IPS DF 4.7 (cell line): ENCODE results near the gene MPL.

Experiments used
- DNase-seq: peaks from one replicate; pipeline ENCODE4 v3.0.0-alpha.2; 2013; ENCODE audit warnings: low spot score; ENCODE audit errors: extremely low read depth

Gene MPL

DNA sequence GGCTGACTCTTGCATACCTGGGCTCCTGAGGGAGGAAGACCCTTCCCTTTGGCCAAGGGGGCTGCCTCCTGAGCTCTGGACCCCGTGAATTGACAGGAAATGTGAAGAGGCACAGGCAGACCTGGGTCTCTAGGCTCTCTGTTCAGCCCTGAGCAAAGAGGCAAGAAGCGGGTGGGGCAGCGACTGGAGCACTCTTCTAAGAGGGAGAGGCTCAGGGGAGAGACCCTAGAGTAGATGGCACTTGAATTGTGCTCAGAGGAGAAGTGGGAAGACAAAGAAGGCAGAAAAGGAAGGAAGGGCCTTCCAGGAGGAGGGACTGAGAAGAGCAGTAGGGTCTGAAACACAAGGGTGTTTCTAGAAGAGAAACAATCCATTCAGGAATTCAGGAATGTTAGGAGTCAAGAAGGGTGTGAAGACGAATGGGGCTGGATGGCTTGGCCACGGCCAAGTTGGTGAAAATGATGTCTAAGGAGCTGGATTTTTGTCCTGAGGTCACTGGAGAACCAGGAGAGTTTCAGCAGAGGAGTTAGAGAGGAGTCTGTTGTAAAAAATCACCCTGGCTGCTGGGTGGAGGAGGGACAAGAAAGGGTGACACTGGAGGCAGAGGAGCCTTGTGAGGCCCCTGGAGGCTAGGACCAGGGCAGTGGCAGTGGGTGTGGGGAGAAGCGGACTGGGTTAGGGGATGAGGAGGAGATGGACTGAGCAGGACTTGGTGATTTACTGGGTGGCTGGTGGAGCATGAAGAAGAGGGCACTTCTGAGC, 31.5 kb upstream of the MPL start:
- no peak for DNase-seq

DNA sequence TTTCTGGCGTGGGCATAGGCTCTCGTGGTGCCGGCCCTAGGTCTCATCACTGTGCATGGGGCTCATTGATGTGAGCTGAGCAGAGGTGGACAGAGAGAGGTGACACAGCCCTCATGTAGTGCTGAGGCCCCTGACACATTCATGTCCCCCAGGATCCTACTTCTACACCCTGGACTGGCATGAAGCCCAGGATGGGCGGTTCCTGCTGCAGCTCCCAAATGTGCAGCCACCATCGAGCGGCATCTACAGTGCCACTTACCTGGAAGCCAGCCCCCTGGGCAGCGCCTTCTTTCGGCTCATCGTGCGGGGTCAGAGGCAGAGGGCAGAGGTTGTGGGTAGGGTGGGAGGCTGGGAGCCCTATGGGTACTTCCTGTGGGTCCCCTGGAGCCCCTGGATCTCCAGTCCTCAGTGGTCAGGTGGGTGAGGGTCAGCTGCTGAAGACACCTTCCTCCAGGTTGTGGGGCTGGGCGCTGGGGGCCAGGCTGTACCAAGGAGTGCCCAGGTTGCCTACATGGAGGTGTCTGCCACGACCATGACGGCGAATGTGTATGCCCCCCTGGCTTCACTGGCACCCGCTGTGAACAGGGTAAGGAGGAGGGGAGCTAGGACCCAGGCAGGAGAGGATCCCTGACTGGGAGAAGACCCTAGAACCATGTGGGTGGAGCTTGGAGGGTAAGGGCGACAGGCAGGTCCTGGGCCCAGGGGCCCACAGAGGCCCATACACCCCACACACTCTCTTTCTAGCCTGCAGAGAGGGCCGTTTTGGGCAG, 30.7 kb upstream of the MPL start:
- DNase-seq, result no peak

- DNase-seq, result no peak
Measured at GRCh38 chr1:43307458-43308158, 30.0 kb upstream of the MPL start.

DNA sequence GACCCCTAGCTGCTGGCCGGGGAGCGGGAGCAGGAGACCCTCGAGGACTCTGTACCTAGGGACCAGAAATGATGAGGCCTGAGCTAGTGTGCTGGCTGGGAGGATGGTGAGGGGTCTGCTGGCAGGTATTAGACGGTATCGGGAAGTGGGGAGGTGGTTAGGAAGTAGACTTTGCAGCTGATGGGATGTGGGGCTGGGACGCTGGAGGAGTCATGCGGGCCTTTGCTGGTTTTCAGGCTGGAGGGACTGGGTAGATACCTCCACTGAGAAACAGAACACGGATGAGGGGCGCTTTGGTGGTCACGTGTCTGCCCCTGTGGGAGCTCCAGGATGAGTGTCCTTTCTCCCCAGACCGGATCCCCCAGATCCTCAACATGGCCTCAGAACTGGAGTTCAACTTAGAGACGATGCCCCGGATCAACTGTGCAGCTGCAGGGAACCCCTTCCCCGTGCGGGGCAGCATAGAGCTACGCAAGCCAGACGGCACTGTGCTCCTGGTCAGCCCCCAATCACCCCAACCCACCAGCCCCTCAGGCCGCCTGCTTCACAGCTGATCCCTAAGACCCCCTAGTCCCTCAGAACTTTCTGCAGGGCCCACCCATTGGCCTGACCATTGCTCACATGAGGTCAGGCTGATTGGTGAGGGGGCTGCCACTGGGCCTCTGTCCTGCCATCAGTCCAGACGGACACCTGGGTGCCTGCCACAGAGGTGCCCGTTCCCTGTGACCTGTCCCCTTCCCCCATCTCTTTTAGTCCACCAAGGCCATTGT, 28.8 kb upstream of the MPL start:
- DNase-seq, result no peak

DNA sequence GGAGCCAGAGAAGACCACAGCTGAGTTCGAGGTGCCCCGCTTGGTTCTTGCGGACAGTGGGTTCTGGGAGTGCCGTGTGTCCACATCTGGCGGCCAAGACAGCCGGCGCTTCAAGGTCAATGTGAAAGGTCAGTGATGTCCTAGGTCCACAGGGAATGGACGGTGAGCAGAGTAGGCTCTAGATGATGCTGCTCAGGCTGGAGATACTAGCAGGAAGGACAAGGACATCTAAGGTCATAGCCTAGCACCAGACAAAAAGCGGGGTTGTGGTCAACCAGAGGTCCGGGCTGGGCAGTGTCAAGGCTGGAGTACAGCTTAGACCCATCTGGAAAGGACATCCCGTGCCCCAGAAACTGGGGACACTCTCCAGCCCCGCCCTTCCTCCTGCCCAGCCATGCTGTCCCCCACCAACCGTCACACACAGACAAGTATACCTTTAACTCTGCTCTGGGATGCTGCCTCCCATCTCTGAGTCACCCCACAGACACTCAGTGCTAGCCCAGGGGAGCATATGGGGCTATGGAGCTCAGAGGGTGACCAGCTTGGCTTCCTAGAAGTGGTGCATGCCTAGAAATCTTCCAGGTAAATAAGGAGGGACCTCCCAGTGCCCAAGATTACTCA, 28.1 kb upstream of the MPL start:
- DNase-seq, result no peak

- DNase-seq, result no peak
Measured at GRCh38 chr1:43311521-43311920, 26.1 kb upstream of the MPL start.

GRCh38 chr1:43312212-43312623, 25.4 kb upstream of the MPL start:
- DNase-seq, result no peak

DNA sequence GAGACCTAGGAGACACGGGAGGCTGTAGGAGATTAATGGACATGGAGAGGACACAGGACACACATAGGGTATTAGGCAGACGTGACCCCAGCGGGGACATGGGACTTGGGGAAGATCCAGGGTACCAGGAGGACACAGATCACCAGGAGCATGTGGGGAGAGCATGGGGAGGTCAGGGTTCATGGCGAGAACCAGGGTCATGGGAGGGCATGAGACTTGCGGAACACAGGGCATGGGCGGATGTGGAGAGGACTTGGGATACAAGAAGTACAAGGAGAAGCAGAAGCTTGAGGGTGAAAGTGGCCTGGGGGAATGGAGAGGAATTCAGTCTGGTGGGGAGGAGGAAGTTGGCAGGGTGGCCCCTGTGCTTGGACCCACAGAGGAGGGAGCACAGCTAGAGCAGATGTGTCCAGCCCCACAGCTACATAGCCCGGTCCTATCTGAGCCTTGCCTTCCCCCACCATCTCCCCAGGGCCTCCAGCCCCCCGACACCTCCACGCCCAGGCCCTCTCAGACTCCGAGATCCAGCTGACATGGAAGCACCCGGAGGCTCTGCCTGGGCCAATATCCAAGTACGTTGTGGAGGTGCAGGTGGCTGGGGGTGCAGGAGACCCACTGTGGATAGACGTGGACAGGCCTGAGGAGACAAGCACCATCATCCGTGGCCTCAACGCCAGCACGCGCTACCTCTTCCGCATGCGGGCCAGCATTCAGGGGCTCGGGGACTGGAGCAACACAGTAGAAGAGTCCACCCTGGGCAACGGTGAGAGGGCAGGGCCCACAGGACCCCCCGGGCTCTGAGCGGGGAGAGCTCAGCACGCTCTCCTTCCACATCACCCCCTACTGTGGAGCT, 24.7 kb upstream of the MPL start:
- DNase-seq, result no peak

DNA sequence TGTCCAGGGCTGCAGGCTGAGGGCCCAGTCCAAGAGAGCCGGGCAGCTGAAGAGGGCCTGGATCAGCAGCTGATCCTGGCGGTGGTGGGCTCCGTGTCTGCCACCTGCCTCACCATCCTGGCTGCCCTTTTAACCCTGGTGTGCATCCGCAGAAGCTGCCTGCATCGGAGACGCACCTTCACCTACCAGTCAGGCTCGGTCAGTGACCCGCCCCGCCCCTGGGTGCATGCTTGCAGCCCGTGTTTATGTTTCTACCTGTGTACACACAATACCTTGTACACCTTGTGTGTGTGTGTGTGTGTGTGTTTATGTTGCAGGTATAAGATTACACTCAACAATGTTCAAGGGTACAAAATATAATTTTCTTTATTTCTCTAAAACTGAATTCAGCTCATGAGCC, 23.8 kb upstream of the MPL start:
- no peak for DNase-seq

DNA sequence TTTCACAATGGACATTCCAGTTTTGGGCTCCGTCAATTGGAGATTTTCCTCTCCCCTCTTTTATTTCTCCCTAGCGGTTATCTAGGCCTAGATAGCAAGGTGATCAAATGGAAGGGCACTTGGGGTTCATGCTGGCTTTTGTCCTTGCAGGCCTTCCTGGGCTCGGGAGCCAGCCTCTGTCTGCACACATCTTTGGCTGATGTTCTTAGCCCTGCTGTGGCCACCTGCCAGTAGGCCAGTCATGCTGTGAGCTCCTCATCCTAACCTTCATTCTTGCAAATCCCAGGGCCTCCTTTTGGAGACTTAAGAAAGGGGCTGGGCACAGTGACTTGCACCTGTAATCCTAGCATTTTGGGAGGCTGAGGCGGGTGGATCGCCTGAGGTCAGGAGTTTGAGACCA, 23.4 kb upstream of the MPL start:
- DNase-seq, result no peak

DNA sequence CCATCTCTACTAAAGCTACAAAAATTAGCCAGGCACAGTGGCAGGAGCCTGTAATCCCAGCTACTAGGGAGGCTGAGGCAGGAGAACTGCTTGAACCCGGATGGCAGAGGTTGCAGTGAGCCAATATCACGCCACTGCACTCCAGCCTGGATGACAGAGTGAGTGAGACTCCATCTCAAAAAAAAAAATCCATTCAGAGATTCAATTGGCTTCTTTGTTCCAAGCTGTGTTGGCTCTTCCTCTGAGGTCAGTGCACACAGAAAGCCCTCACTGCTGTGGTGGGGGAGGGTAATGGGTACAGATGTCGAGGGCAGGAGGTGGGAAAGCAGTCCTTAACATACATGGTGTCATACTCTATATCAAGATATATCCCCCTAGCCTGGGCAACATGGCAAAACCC, 22.1 kb upstream of the MPL start:
- DNase-seq, result no peak

GRCh38 chr1:43315963-43316737, 21.5 kb upstream of the MPL start:
- DNase-seq, result no peak

GRCh38 chr1:43316738-43317520, 20.7 kb upstream of the MPL start:
- DNase-seq, result no peak

GRCh38 chr1:43317817-43318471, 19.7 kb upstream of the MPL start:
- no peak for DNase-seq

DNA sequence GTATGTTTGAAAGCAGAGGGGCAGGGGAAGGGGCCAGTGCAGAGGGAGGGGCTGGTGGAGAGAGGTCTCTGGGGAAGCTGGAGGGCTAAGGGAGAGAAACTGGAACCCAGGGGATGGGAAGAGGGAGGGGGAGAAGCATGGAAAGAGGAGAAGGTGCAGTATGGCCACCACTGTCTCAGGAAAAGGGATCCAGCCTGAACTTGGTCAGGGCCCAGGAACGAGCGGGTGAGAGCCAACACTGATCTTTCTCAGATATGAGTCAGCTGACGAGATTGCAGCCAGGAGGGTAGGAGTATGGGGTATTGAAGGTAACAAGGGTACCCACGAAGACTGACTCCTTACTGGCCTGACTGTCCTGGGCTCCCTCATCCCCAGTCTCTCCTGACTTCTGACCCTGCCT, 18.8 kb upstream of the MPL start:
- no peak for DNase-seq

DNA sequence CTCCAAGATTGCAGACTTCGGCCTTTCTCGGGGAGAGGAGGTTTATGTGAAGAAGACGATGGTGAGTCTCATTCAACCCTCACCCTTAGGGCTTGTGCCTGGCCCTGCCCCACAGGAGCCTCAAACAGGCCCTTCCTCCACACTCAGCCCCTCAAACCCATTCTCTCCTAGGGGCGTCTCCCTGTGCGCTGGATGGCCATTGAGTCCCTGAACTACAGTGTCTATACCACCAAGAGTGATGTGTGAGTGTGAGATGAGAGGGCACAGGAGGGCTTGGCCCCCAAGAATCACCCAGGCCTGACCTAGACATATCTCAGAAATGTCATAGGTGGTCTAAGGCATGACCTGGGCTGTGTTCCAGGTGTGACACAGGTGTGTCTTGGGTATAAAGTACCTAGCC, 18.3 kb upstream of the MPL start:
- DNase-seq, result no peak

- no peak for DNase-seq
Measured at GRCh38 chr1:43319766-43320165, 17.9 kb upstream of the MPL start.

GRCh38 chr1:43321331-43321891, 16.2 kb upstream of the MPL start:
- DNase-seq, result no peak
